ENCODE data around the gene CNTNAP2.

GRCh38 chr7:146926841-146927240, 810.2 kb downstream of the CNTNAP2 start:
- TF ChIP-seq CTCF (conservative IDR thresholded peaks at IDR 0.05): no peak
- TF ChIP-seq ZFX (IDR thresholded peaks at IDR 0.05): no peak

All from C4-2B (cell line).